Left hindlimb (tissue), 1 donor: ENCODE results near the gene SEPHS1.
"Not testable (repeated sequence)": the region's sequence is repeated elsewhere in the genome, so short reads cannot be mapped to it uniquely, and the experiment has no call there.

Experiments
- DNase-seq: peaks from one replicate; pipeline ENCODE4 v3.0.0-alpha.2; 2018

Gene SEPHS1

GRCh38 chr10:13276749-13277365 lies 71.2 kb downstream of the SEPHS1 start:
- no peak for DNase-seq

- not testable (repeated sequence) for DNase-seq
These were observed 71.9 kb downstream of the SEPHS1 start for GRCh38 chr10:13276146-13276545.

- peak; percentile 85 for DNase-seq
These were observed 75.9 kb downstream of the SEPHS1 start for GRCh38 chr10:13272164-13272571.

GRCh38 chr10:13271552-13272163 lies 76.4 kb downstream of the SEPHS1 start:
- DNase-seq = peak; percentile 36

GRCh38 chr10:13270877-13271551 lies 77.1 kb downstream of the SEPHS1 start:
- no peak for DNase-seq

- no peak for DNase-seq
These were observed 79.3 kb downstream of the SEPHS1 start for GRCh38 chr10:13268841-13269240.

- no peak for DNase-seq
These were observed 79.8 kb downstream of the SEPHS1 start for GRCh38 chr10:13268310-13268709.
